HepG2 (cell line): ENCODE measurements around the gene FOXK2. TPM values are rescaled to one million over a fixed set of nuclear protein-coding genes. Genes with fewer than 3 reads are reported as not detected.
A peak's percentile ranks its signal among the peaks of the same experiment; 100 is the strongest.

Experiments used
- E2F5 ChIP-seq: sonication (generic); formaldehyde crosslinking; conservative IDR thresholded peaks from 2 replicates; pipeline ENCODE4 v1.4.0; 2020; ENCODE audit warnings: missing genetic modification reagents
- FOXK1 ChIP-seq: sonication (generic); formaldehyde crosslinking; IDR thresholded peaks from 2 replicates; pipeline ENCODE4 v1.4.0; 2020; ENCODE audit warnings: low read depth, missing genetic modification reagents, borderline replicate concordance
- GABPB1 ChIP-seq: IDR thresholded peaks from 2 replicates; pipeline ENCODE4 v1.6.1; 2016; ENCODE audit warnings: mild to moderate bottlenecking, missing genetic modification reagents, moderate library complexity, missing compliant biosample characterization
- MAX ChIP-seq: IDR thresholded peaks from 2 replicates; pipeline ENCODE4 v1.6.1; 2012; ENCODE audit warnings: inconsistent platforms
- PLSCR1 ChIP-seq: sonication (generic); formaldehyde crosslinking; IDR thresholded peaks from 2 replicates; pipeline ENCODE4 v1.5.0; 2020; ENCODE audit warnings: missing genetic modification reagents, mild to moderate bottlenecking, borderline replicate concordance
- ZNF251 ChIP-seq: sonication (generic); formaldehyde crosslinking; IDR thresholded peaks from 2 replicates; pipeline ENCODE4 v1.9.0; 2021; ENCODE audit warnings: mild to moderate bottlenecking, missing genetic modification reagents
- ZNF280B ChIP-seq: sonication (generic); formaldehyde crosslinking; IDR thresholded peaks from 2 replicates; pipeline ENCODE4 v1.5.0; 2020; ENCODE audit warnings: missing genetic modification reagents, mild to moderate bottlenecking, borderline replicate concordance
- ZNF687 ChIP-seq: sonication (generic); formaldehyde crosslinking; IDR thresholded peaks from 2 replicates; pipeline ENCODE4 v1.5.1; 2020; ENCODE audit warnings: mild to moderate bottlenecking, missing genetic modification reagents, moderate library complexity
- ZNF816 ChIP-seq: sonication (generic); formaldehyde crosslinking; IDR thresholded peaks from 2 replicates; pipeline ENCODE4 v1.8.0; 2022; ENCODE audit warnings: missing genetic modification reagents, mild to moderate bottlenecking, borderline replicate concordance
- polyA plus RNA-seq, 8 experiments: library from polyadenylated mRNA; depleted of rRNA in 3 of 8; stranded (reverse) in 7 of 8; unstranded in 1 of 8; fragments of >200 nt; fragmentation: Illumina TruSeq in 4 of 8; extraction: Trizol in 4 of 8; gene quantifications; 2 replicates each; pipeline versions ENCODE4 v1.2.1 to v1.2.3, GENCODE V29; 2011 to 2016; ENCODE audit warnings: low read depth in 4 of 8, missing spikeins in 1 of 8, mixed read lengths in 1 of 8; ENCODE audit not compliant: insufficient read depth in 1 of 8
- total RNA-seq, 5 experiments: library from RNA; depleted of rRNA; stranded (reverse); fragments of >200 nt; fragmentation: Illumina TruSeq; extraction: Trizol; gene quantifications; 2 replicates each; pipeline ENCODE4 v1.2.3, GENCODE V29; 2016; ENCODE audit warnings: low read depth in 1 of 5

FOXK2 gene
- total and polyA plus RNA-seq, 2 of the 13 experiments (the other 11 are each of a cell fraction or from before 2014, with no cell fraction given) = 67.1 to 67.2 TPM

GRCh38 chr17:82497483-82498405, 21.8 kb upstream of the FOXK2 start (continued):
- peak; percentile 44 for TF ChIP-seq ZNF687 (CRISPR knock-in tag)
- TF ChIP-seq ZNF280B (CRISPR knock-in tag) = no peak
- no peak; the same call in 1 of the 2 replicates for TF ChIP-seq GABPB1 (CRISPR knock-in tag)
- no peak for TF ChIP-seq ZNF251 (CRISPR knock-in tag)
- TF ChIP-seq E2F5 = no peak
- TF ChIP-seq MAX = peak; percentile 34; the same call in 1 of the 2 replicates
- no peak for TF ChIP-seq ZNF816 (CRISPR knock-in tag)
- TF ChIP-seq FOXK1 (CRISPR knock-in tag) = no peak
- TF ChIP-seq PLSCR1 (CRISPR knock-in tag) = no peak
